Adrenal gland (tissue), 12 donors: ENCODE results near the gene ZNF384. TPM values are rescaled to one million over a fixed set of nuclear protein-coding genes. Genes with fewer than 3 reads are reported as not detected.

ENCODE experiments used
- DNase-seq, 7 donors: peaks; one replicate each; pipeline ENCODE4 v3.0.0-alpha.2; 2019 to 2020
- H3K27ac ChIP-seq, 5 donors: fragments of 200-600 bp; sonication (generic) in 4 of 5; 1 replicate in 3 of 5; 2 replicates in 2 of 5; pipeline versions ENCODE4 v1.5.1 to v1.8.0; 2016 to 2020; ENCODE audit warnings: mild to moderate bottlenecking in 1 of 5
- H3K27me3 ChIP-seq: fragments of 200-600 bp; 2 replicates; pipeline ENCODE4 v1.8.0; 2021
- H3K36me3 ChIP-seq, 2 donors: fragments of 200-600 bp; replicated peaks in 1 of 2; 1 replicate in 1 of 2; 2 replicates in 1 of 2; pipeline versions ENCODE4 v1.5.1 to v1.8.0; 2018 to 2022
- H3K4me1 ChIP-seq, 2 donors: fragments of 200-600 bp; replicated peaks in 1 of 2; 1 replicate in 1 of 2; 2 replicates in 1 of 2; pipeline versions ENCODE4 v1.5.1 to v1.8.0; 2018 to 2021
- H3K4me3 ChIP-seq, 4 donors: fragments of 200-600 bp; sonication (generic) in 3 of 4; one replicate each; pipeline ENCODE4 v1.5.1; 2016 to 2018
- H3K9me3 ChIP-seq, 3 donors: fragments of 200-600 bp; sonication (generic) in 1 of 3; replicated peaks in 1 of 3; 1 replicate in 2 of 3; 2 replicates in 1 of 3; pipeline versions ENCODE4 v1.5.1 to v1.8.0; 2016 to 2021
- CTCF ChIP-seq, 6 experiments: fragments of 450-650 bp in 4 of 6; fragments of 200-600 bp in 2 of 6; sonication (generic) in 1 of 6; IDR thresholded peaks; 1 replicate in 5 of 6; 2 replicates in 1 of 6; pipeline versions ENCODE4 v1.5.1 to v1.8.0; 2016 to 2021; ENCODE audit warnings: antibody characterized with exemption in 6 of 6, mild to moderate bottlenecking in 2 of 6, moderate library complexity in 1 of 6
- POLR2A ChIP-seq, 2 donors: fragments of 450-650 bp; IDR thresholded peaks; one replicate each; pipeline ENCODE4 v1.6.1; 2017; ENCODE audit warnings: antibody characterized with exemption in 2 of 2, mild to moderate bottlenecking in 2 of 2, moderate library complexity in 1 of 2
- WGBS, 4 donors: extraction: QIAGEN DNeasy Blood & Tissue Kit in 2 of 4; methylation state at CpG; one replicate each; pipeline versions ENCODE4 v1.1.5 to v1.1.7; 2013 to 2017; 5-methylcytosine and 5-hydroxymethylcytosine counted together
- intact Hi-C, 2 donors: fragments of 100-400 bp; cut with DNase I; formaldehyde crosslinking; loops; one replicate each; pipeline versions ENCODE4 v1.14.1 to v1.15.0; 2022 to 2023
- polyA plus RNA-seq, 3 donors: library from polyadenylated mRNA; stranded (reverse); fragments of 200-250 nt in 2 of 3; fragments of 350-450 nt in 1 of 3; fragmentation: Illumina TruSeq in 1 of 3; extraction: RNeasy Lipid Tissue Mini Kit (QIAGEN cat#74804) in 1 of 3; gene quantifications; one replicate each; pipeline ENCODE4 v1.2.3, GENCODE V29; 2013 to 2014
- total RNA-seq, 9 donors: library from RNA; depleted of rRNA in 4 of 9; stranded (reverse); fragments of >200 nt in 4 of 9; fragments of 120-200 nt in 1 of 9; fragmentation: NEBNext Ultra II Directional in 1 of 9; extraction: Animal tissue kit (Norgen Biotek cat#: 25700) in 1 of 9; gene quantifications; one replicate each; pipeline versions ENCODE4 v1.1.0 to v1.2.4, GENCODE V29; 2013 to 2023
- donor health status: healthy with polysubstance abuse.
- donor health status: Bipolar disorder and iron deficiency.
- donor health status: DM: yes; HTN: yes; CAD: no.
- donor health status: DM: no; HTN: no; CAD: no.
- donor health status: DM: no; HTN: no; CAD: no.
- donor health status: DM: yes; HTN: yes; CAD: no.

The ZNF384 gene
- total and polyA plus RNA-seq, 12 donors: 19.9 to 71.2 (median 47.5) TPM

- peak overlapping the region in 2 of 5 donors; percentile 47 to 56 for H3K27ac ChIP-seq
- H3K9me3 ChIP-seq: no peaks in the 10 kb centered on the region
- H3K4me1 ChIP-seq: peaks cover 0 to 7% of the 10 kb centered on the region in 2 donors
- peak in 1 of 7 donors; percentile 36 for DNase-seq
- TF ChIP-seq CTCF (IDR thresholded peaks at IDR 0.05): no peak
- no peak for TF ChIP-seq POLR2A (IDR thresholded peaks at IDR 0.05)
- no peaks in the 10 kb centered on the region for H3K27me3 ChIP-seq
- WGBS, 4 donors: 47 to 63% (median 54%) methylated on average over 21 of the region's 21 CpGs
- no peaks in the 10 kb centered on the region for H3K36me3 ChIP-seq
- intact Hi-C loops: no loop called here
- H3K4me3 ChIP-seq: no peak overlapping the region
Measured at GRCh38 chr12:6632026-6632983, 56.9 kb downstream of the ZNF384 start.

GRCh38 chr12:6631549-6631961, 57.6 kb downstream of the ZNF384 start:
- 58 to 77% (median 67%) methylated on average over 2 to 3 of the region's 3 CpGs for WGBS, 4 donors
- H3K36me3 ChIP-seq: no peaks in the 10 kb centered on the region
- peak overlapping the region in 2 of 5 donors; percentile 47 to 56 for H3K27ac ChIP-seq
- no peak for TF ChIP-seq CTCF (IDR thresholded peaks at IDR 0.05)
- no peaks in the 10 kb centered on the region for H3K27me3 ChIP-seq
- no peak for DNase-seq
- H3K4me1 ChIP-seq: peaks cover 0 to 7% of the 10 kb centered on the region in 2 donors
- intact Hi-C loops: no loop called here
- no peak overlapping the region for H3K4me3 ChIP-seq
- no peaks in the 10 kb centered on the region for H3K9me3 ChIP-seq

- 51 to 66% (median 56%) methylated on average over 4 to 5 of the region's 5 CpGs for WGBS, 4 donors
- Histone ChIP-seq H3K27me3 (no peaks in the 10 kb centered on the region), H3K27ac (peak overlapping the region in 1 of 5 donors; percentile 47), H3K4me1 (peaks cover 0 to 7% of the 10 kb centered on the region in 2 donors), H3K36me3 (no peaks in the 10 kb centered on the region), H3K4me3 (no peak overlapping the region), H3K9me3 (no peaks in the 10 kb centered on the region)
- intact Hi-C loops: no loop called here
- no peak for DNase-seq
- TF ChIP-seq POLR2A (IDR thresholded peaks at IDR 0.05) (no peak), CTCF (IDR thresholded peaks at IDR 0.05) (no peak)
Measured at GRCh38 chr12:6630736-6631135, 58.4 kb downstream of the ZNF384 start.

GRCh38 chr12:6627616-6628015, 61.6 kb downstream of the ZNF384 start:
- no peak overlapping the region for H3K4me3 ChIP-seq
- intact Hi-C loops: loop anchor here in 1 of 2 donors (5.0 kb wide), 1 partner anchor 210 kb away; no protein-coding TSS in a partner anchor
- no peak for DNase-seq
- no peaks in the 10 kb centered on the region for H3K9me3 ChIP-seq
- WGBS, 4 donors: 52 to 68% (median 58%) methylated on average over 6 to 7 of the region's 7 CpGs
- H3K4me1 ChIP-seq: peaks cover 0 to 7% of the 10 kb centered on the region in 2 donors
- H3K27me3 ChIP-seq: no peaks in the 10 kb centered on the region
- TF ChIP-seq CTCF (IDR thresholded peaks at IDR 0.05) (no peak), POLR2A (IDR thresholded peaks at IDR 0.05) (no peak)
- no peaks in the 10 kb centered on the region for H3K36me3 ChIP-seq
- H3K27ac ChIP-seq: no peak overlapping the region
